ENCODE measurements around the gene LZTS2. TPM values are rescaled to one million over a fixed set of nuclear protein-coding genes. Genes with fewer than 3 reads are reported as not detected.

Gene LZTS2
- total and polyA plus RNA-seq, 10 donors: 21.8 to 76.6 (median 54.6) TPM

- no peak for DNase-seq
- Histone ChIP-seq H3K9me3 (no peaks in the 10 kb centered on the region), H3K4me3 (peak overlapping the region; percentile 38 to 67 (median 47)), H3K4me1 (peaks cover 15 to 36% (median 26%) of the 10 kb centered on the region in 6 donors), H3K27ac (peak overlapping the region; percentile 77 to 88 (median 82)), H3K36me3 (peaks cover 0 to 23% (median 16%) of the 10 kb centered on the region in 6 donors), H3K27me3 (replicated peaks in 1 of 7) (peaks cover 0 to 23% (median 15%) of the 10 kb centered on the region in 7 donors)
- intact Hi-C loops (cut with DNase I; ENCODE audit: low total_unique reads): no loop called here
- TF ChIP-seq POLR2A (IDR thresholded peaks at IDR 0.05) (no peak), CTCF (IDR thresholded peaks at IDR 0.05 in 8 of 11, conservative IDR thresholded peaks at IDR 0.05 in 3 of 11) (no peak), POLR2AphosphoS5 (IDR thresholded peaks at IDR 0.05) (no peak)
- 13 to 23% (median 17%) methylated on average over 2 of the region's 2 CpGs for WGBS, 5 donors
These were observed 43.7 kb downstream of the LZTS2 start for GRCh38 chr10:101043363-101043707.

- no peaks in the 10 kb centered on the region for H3K9me3 ChIP-seq
- DNase-seq: no peak
- H3K4me1 ChIP-seq: peaks cover 15 to 44% (median 26%) of the 10 kb centered on the region in 6 donors
- WGBS, 5 donors: 73 to 93% (median 90%) methylated on average over 2 of the region's 2 CpGs
- peaks cover 0 to 31% (median 22%) of the 10 kb centered on the region in 7 donors for H3K27me3 ChIP-seq (replicated peaks in 1 of 7)
- peak overlapping the region in 1 of 8 donors; percentile 79 for H3K27ac ChIP-seq
- no peak overlapping the region for H3K4me3 ChIP-seq
- intact Hi-C loops (cut with DNase I; ENCODE audit: low total_unique reads): no loop called here
- peaks cover 0 to 15% (median 8%) of the 10 kb centered on the region in 6 donors for H3K36me3 ChIP-seq
- TF ChIP-seq POLR2AphosphoS5 (IDR thresholded peaks at IDR 0.05) (no peak), CTCF (IDR thresholded peaks at IDR 0.05 in 8 of 11, conservative IDR thresholded peaks at IDR 0.05 in 3 of 11) (no peak), POLR2A (IDR thresholded peaks at IDR 0.05) (no peak)
These were observed 44.5 kb downstream of the LZTS2 start for GRCh38 chr10:101044117-101044516.

- Histone ChIP-seq H3K27me3 (replicated peaks in 1 of 7) (peaks cover 0 to 55% (median 38%) of the 10 kb centered on the region in 7 donors), H3K4me1 (peaks cover 18 to 51% (median 32%) of the 10 kb centered on the region in 6 donors), H3K9me3 (no peaks in the 10 kb centered on the region), H3K36me3 (no peaks in the 10 kb centered on the region), H3K4me3 (no peak overlapping the region), H3K27ac (no peak overlapping the region)
- WGBS, 5 donors: 51 to 63% (median 59%) methylated on average over 23 to 25 of the region's 25 CpGs
- DNase-seq: no peak
- no peak for TF ChIP-seq POLR2AphosphoS5 (IDR thresholded peaks at IDR 0.05)
- TF ChIP-seq CTCF (IDR thresholded peaks at IDR 0.05 in 8 of 11, conservative IDR thresholded peaks at IDR 0.05 in 3 of 11): no peak
- no peak for TF ChIP-seq POLR2A (IDR thresholded peaks at IDR 0.05)
- intact Hi-C loops (cut with DNase I; ENCODE audit: low total_unique reads): no loop called here
These were observed 47.0 kb downstream of the LZTS2 start for GRCh38 chr10:101046332-101047238.

GRCh38 chr10:101047268-101047667, 47.7 kb downstream of the LZTS2 start:
- no peaks in the 10 kb centered on the region for H3K36me3 ChIP-seq
- TF ChIP-seq POLR2A (IDR thresholded peaks at IDR 0.05): no peak
- TF ChIP-seq POLR2AphosphoS5 (IDR thresholded peaks at IDR 0.05): no peak
- TF ChIP-seq CTCF (IDR thresholded peaks at IDR 0.05 in 8 of 11, conservative IDR thresholded peaks at IDR 0.05 in 3 of 11): no peak
- intact Hi-C loops (cut with DNase I; ENCODE audit: low total_unique reads): no loop called here
- WGBS, 5 donors: 36 to 49% (median 37%) methylated on average over 16 of the region's 16 CpGs
- peaks cover 0 to 57% (median 38%) of the 10 kb centered on the region in 7 donors for H3K27me3 ChIP-seq (replicated peaks in 1 of 7)
- DNase-seq: no peak
- no peak overlapping the region for H3K4me3 ChIP-seq
- H3K4me1 ChIP-seq: peaks cover 15 to 44% (median 27%) of the 10 kb centered on the region in 6 donors
- H3K27ac ChIP-seq: no peak overlapping the region
- H3K9me3 ChIP-seq: no peaks in the 10 kb centered on the region
